Measurements from ENCODE around the gene C5orf52.

GRCh38 chr5:157650991-157651611, 20.2 kb upstream of the C5orf52 start:
- TF ChIP-seq POLR2A (IDR thresholded peaks at IDR 0.05; ENCODE audit: low read length), result no peak
- TF ChIP-seq CTCF (IDR thresholded peaks at IDR 0.05), result no peak
- no peak for TF ChIP-seq JUN (IDR thresholded peaks at IDR 0.05)
- no peak for TF ChIP-seq EP300 (IDR thresholded peaks at IDR 0.05)
- no peak for TF ChIP-seq MAX (IDR thresholded peaks at IDR 0.05)
- TF ChIP-seq SMC3 (IDR thresholded peaks at IDR 0.05), result no peak
- no peak for TF ChIP-seq JUNB (IDR thresholded peaks at IDR 0.05)

Data from A549 (cell line).